Upper lobe of left lung (tissue), 6 donors: Measurements from ENCODE around the gene ARHGAP23. TPM values are rescaled to one million over a fixed set of nuclear protein-coding genes. Genes with fewer than 3 reads are reported as not detected.

Experiments used
- ATAC-seq, 2 donors: fragments of 200-7000 bp; cut with Tn5 transposase; one replicate each; pipeline ENCODE4 v1.9.1; 2022; ENCODE audit warnings: mild to moderate bottlenecking in 2 of 2, moderate library complexity in 2 of 2; ENCODE audit not compliant: low FRiP score in 2 of 2
- DNase-seq, 2 donors: peaks; one replicate each; pipeline ENCODE4 v3.0.0-alpha.2; 2019 to 2020
- H3K27ac ChIP-seq, 4 donors: fragments of 200-600 bp; sonication (generic); one replicate each; pipeline ENCODE4 v1.5.1; 2016 to 2019
- H3K27me3 ChIP-seq, 4 donors: fragments of 200-600 bp; sonication (generic); one replicate each; pipeline ENCODE4 v1.5.1; 2017 to 2019
- H3K36me3 ChIP-seq, 4 donors: fragments of 200-600 bp; sonication (generic); one replicate each; pipeline ENCODE4 v1.5.1; 2016 to 2019
- H3K4me1 ChIP-seq, 4 donors: fragments of 200-600 bp; sonication (generic); one replicate each; pipeline ENCODE4 v1.5.1; 2018 to 2019
- H3K4me3 ChIP-seq, 4 donors: fragments of 200-600 bp; sonication (generic); one replicate each; pipeline ENCODE4 v1.5.1; 2017 to 2019; ENCODE audit warnings: mild to moderate bottlenecking in 2 of 4, moderate library complexity in 1 of 4
- H3K9me3 ChIP-seq, 4 donors: fragments of 200-600 bp; sonication (generic); one replicate each; pipeline ENCODE4 v1.5.1; 2018 to 2019
- EP300 ChIP-seq, 4 donors: sonication (generic); formaldehyde crosslinking; IDR thresholded peaks; one replicate each; pipeline ENCODE4 v1.5.1; 2017; ENCODE audit warnings: antibody characterized with exemption in 4 of 4, control low read depth in 2 of 4
- POLR2A ChIP-seq, 4 donors: fragments of 450-650 bp; IDR thresholded peaks; one replicate each; pipeline ENCODE4 v1.5.1; 2016 to 2017; ENCODE audit warnings: antibody characterized with exemption in 4 of 4, mild to moderate bottlenecking in 2 of 4
- POLR2AphosphoS5 ChIP-seq, 2 donors: sonication (generic); formaldehyde crosslinking; IDR thresholded peaks; one replicate each; pipeline ENCODE4 v1.5.1; 2017; ENCODE audit warnings: antibody characterized with exemption in 2 of 2
- WGBS, 2 donors: methylation state at CpG; one replicate each; pipeline ENCODE4 v1.1.5; 2017 to 2018; 5-methylcytosine and 5-hydroxymethylcytosine counted together
- total RNA-seq, 6 donors: library from RNA; depleted of rRNA in 4 of 6; stranded (reverse); fragments of >200 nt in 4 of 6; gene quantifications; one replicate each; pipeline versions ENCODE4 v1.1.0 to v1.2.1, GENCODE V29; 2016 to 2021
- TF ChIP-seq, protein P1 (sequence below), 6 experiments: fragments of 450-650 bp in 4 of 6; fragments of 200-600 bp in 2 of 6; sonication (generic) in 2 of 6; IDR thresholded peaks; one replicate each; pipeline ENCODE4 v1.5.1; 2016 to 2019; ENCODE audit warnings: antibody characterized with exemption in 6 of 6
- donor health status: DM: no; HTN: no; CAD: no; lungs with moderate emphysema.
- donor health status: DM: no; HTN: yes; CAD: no; lungs with severe emphysema.

The ARHGAP23 gene
- total RNA-seq, 6 donors from 2014 or later, result 30.4 to 104 (median 70.1) TPM

DNA sequence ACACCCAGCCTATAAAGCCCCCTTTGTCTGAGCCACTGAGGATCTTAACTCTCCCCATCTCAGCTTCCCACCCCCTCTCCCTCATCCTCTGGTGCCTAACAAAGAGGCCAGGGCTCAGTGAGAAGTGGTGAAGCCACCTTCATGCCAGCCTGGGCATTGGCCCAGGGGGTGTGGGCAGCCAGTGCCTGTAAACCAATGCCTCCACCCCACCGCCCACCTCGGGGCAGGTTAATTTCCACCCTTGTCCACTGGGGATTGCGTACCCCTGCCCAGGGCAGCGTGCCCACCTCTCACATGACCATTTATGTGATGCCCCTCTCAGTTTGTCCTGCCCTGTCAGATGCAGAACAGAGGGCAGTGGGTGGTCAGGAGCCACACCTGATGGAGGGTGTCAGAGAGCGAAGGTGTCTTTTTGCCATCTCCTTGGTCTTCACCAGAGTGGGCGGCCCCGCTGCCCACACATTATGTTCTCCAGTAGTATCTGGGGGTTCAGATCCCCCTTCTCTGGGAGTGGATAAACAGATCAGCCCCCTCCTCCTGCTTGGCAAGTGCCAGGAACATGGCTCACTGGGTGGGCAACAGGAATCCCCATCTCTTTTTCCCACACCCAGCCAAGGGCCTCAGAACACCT is 10.1 kb upstream of the ARHGAP23 start:
- WGBS, 2 donors, result 89 to 92% methylated on average over 4 to 7 of the region's 7 CpGs
- peaks cover 0 to 20% (median 7%) of the 10 kb centered on the region in 4 donors for H3K27me3 ChIP-seq
- ATAC-seq, result no peak
- peaks cover 9 to 37% (median 27%) of the 10 kb centered on the region in 4 donors for H3K4me1 ChIP-seq
- H3K27ac ChIP-seq, result no peak overlapping the region
- TF ChIP-seq POLR2AphosphoS5 (IDR thresholded peaks at IDR 0.05) (no peak), POLR2A (IDR thresholded peaks at IDR 0.05) (no peak), EP300 (IDR thresholded peaks at IDR 0.05) (no peak)
- TF ChIP-seq, protein P1, sequence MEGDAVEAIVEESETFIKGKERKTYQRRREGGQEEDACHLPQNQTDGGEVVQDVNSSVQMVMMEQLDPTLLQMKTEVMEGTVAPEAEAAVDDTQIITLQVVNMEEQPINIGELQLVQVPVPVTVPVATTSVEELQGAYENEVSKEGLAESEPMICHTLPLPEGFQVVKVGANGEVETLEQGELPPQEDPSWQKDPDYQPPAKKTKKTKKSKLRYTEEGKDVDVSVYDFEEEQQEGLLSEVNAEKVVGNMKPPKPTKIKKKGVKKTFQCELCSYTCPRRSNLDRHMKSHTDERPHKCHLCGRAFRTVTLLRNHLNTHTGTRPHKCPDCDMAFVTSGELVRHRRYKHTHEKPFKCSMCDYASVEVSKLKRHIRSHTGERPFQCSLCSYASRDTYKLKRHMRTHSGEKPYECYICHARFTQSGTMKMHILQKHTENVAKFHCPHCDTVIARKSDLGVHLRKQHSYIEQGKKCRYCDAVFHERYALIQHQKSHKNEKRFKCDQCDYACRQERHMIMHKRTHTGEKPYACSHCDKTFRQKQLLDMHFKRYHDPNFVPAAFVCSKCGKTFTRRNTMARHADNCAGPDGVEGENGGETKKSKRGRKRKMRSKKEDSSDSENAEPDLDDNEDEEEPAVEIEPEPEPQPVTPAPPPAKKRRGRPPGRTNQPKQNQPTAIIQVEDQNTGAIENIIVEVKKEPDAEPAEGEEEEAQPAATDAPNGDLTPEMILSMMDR (IDR thresholded peaks at IDR 0.05), result no peak
- no peaks in the 10 kb centered on the region for H3K36me3 ChIP-seq
- no peak overlapping the region for H3K4me3 ChIP-seq
- no peaks in the 10 kb centered on the region for H3K9me3 ChIP-seq
- DNase-seq, result no peak

DNA sequence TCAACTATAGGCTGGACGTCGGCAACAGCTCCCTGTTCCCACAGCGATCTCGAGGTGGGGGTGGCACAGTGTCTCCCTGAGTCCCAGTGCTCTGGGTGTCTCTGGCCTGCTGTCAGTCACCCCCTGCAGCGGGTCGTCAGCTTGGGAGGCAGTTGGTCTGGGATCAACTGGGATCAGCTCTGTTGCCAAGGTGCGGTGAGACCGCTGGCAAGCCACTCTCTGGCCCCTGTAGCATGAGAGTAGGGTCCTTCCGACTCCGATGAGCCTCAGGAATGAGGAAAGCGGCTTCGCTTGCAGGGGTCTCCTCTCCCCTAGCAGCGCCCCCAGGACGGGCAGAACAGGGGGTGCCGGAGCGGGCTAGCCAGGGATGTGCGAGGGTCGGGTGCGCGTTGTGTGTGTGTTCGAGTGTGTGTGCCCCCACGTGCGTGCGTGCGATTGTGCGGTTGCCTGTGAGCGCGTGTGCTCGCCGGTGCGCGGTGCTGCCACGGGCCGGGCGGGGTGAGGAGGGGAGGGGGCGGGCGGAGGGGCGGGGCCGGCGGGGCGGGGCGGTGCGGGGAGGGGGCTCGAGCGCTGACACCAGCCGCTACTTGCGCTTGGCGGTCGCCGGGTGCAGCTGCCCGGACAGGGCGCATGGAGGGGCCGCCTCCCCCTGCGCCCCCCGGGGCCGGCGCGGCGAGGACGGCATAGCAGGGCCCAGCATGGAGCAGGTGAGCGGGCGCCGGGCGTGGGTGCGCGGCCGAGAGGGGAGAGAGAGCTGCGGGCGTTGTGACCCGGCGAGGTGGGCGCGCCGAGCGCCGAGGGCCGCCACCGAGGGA is 9.4 kb upstream of the ARHGAP23 start:
- Histone ChIP-seq H3K9me3 (no peaks in the 10 kb centered on the region), H3K27ac (no peak overlapping the region), H3K27me3 (peaks cover 0 to 20% (median 7%) of the 10 kb centered on the region in 4 donors), H3K36me3 (no peaks in the 10 kb centered on the region), H3K4me1 (peaks cover 11 to 40% (median 27%) of the 10 kb centered on the region in 4 donors), H3K4me3 (peak overlapping the region in 3 of 4 donors; percentile 30 to 36 (median 36))
- WGBS, 2 donors, result 7 to 25% methylated on average over 12 to 20 of the region's 78 CpGs
- peak in 1 of 2 donors; percentile 86 for DNase-seq
- TF ChIP-seq EP300 (IDR thresholded peaks at IDR 0.05), result no peak
- TF ChIP-seq, protein P1 (IDR thresholded peaks at IDR 0.05), result no peak
- TF ChIP-seq POLR2AphosphoS5 (IDR thresholded peaks at IDR 0.05), result no peak
- TF ChIP-seq POLR2A (IDR thresholded peaks at IDR 0.05), result no peak
- ATAC-seq, result no peak

DNA sequence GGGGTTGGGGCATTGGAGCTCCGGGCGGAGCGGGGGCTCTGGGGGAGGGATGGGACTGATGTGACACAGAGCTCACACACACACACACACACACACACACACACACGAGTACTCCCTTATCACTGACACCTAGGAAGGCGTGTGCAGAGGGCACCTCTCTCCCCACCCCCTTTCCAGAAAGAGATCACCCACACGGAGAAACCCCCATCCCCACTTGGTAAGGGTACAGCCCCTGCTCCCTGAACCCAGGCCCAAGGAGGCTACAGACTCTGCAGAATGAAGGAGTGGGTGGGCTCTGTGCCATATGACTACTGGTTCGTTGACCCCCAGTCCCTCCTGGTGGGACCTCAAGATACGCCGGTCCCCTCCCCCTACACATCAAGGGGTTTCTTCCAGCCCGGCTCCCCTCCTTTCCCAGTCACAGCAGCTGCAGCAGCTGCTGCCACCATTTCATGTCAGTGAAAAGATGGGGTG is 8.7 kb upstream of the ARHGAP23 start:
- no peak for ATAC-seq
- Histone ChIP-seq H3K4me1 (peaks cover 16 to 44% (median 26%) of the 10 kb centered on the region in 4 donors), H3K4me3 (peak overlapping the region in 3 of 4 donors; percentile 30 to 36 (median 36)), H3K27ac (no peak overlapping the region), H3K36me3 (no peaks in the 10 kb centered on the region), H3K9me3 (no peaks in the 10 kb centered on the region), H3K27me3 (peaks cover 0 to 20% (median 7%) of the 10 kb centered on the region in 4 donors)
- DNase-seq, result no peak
- TF ChIP-seq EP300 (IDR thresholded peaks at IDR 0.05), result no peak
- no peak for TF ChIP-seq POLR2AphosphoS5 (IDR thresholded peaks at IDR 0.05)
- TF ChIP-seq, protein P1 (IDR thresholded peaks at IDR 0.05), result no peak
- TF ChIP-seq POLR2A (IDR thresholded peaks at IDR 0.05), result no peak
- WGBS, 2 donors, result 19 to 21% methylated on average over 8 to 9 of the region's 10 CpGs

DNA sequence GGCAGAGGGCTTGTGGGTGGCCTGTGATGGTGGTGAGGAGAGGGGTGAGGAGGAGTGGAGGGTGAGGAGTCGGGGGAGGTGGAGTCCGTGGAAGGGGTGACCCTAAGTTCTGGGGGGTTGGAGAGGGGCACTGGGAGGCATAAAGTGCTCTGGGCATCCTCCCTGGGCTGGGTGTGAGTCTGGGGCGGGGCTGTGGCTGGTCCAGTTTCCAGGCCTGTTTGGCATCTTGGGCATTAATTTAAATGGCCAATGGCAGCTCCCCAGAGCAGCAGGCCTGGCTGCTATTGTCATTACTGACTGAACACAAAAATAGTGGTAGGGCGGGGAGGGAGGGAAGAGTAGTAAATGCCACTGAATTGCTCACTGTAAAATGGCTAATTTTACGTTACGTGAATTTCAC is 7.7 kb upstream of the ARHGAP23 start:
- Histone ChIP-seq H3K27me3 (peaks cover 0 to 20% (median 7%) of the 10 kb centered on the region in 4 donors), H3K4me3 (no peak overlapping the region), H3K4me1 (peaks cover 24 to 38% (median 26%) of the 10 kb centered on the region in 4 donors), H3K9me3 (no peaks in the 10 kb centered on the region), H3K27ac (no peak overlapping the region), H3K36me3 (no peaks in the 10 kb centered on the region)
- no peak for ATAC-seq
- 87% methylated on average over 6 of the region's 6 CpGs for WGBS, 2 donors
- DNase-seq, result no peak
- TF ChIP-seq, protein P1 (IDR thresholded peaks at IDR 0.05), result no peak
- TF ChIP-seq EP300 (IDR thresholded peaks at IDR 0.05), result no peak
- TF ChIP-seq POLR2A (IDR thresholded peaks at IDR 0.05), result no peak
- TF ChIP-seq POLR2AphosphoS5 (IDR thresholded peaks at IDR 0.05), result no peak
